Measurements from ENCODE around the gene TMEM150B. TPM values are rescaled to one million over a fixed set of nuclear protein-coding genes. Genes with fewer than 3 reads are reported as not detected.

Gene TMEM150B
- total RNA-seq, 1 donor from 2014 or later: not detected

- no peak for FAIRE-seq
- Histone ChIP-seq H3K4me1 (ENCODE audit: insufficient read depth, low read length) (peaks cover 11% of the 10 kb centered on the region), H3K79me2 (ENCODE audit: insufficient read depth, low read length) (peaks cover 8% of the 10 kb centered on the region), H3K4me3 (ENCODE audit: insufficient read depth, low read depth, low read length) (peak overlapping the region; percentile 37), H3K9ac (ENCODE audit: low read length) (peak overlapping the region; percentile 65), H3K36me3 (ENCODE audit: insufficient read depth, low read length) (no peaks in the 10 kb centered on the region), H4K20me1 (ENCODE audit: insufficient read depth, low read length) (no peaks in the 10 kb centered on the region), H3K27me3 (ENCODE audit: insufficient read depth, low read length) (no peaks in the 10 kb centered on the region), H3K4me2 (ENCODE audit: low read length) (peak overlapping the region; percentile 82), H2AFZ (ENCODE audit: low read depth, low read length) (no peak overlapping the region), H3K9me3 (ENCODE audit: insufficient read depth, low read depth, low read length) (no peaks in the 10 kb centered on the region), H3K27ac (ENCODE audit: low read depth, low read length) (no peak overlapping the region)
- Mint-ChIP-seq H3K9me3 (ENCODE audit: unreplicated experiment) (no peaks in the 10 kb centered on the region), H3K4me3 (ENCODE audit: unreplicated experiment) (peak overlapping the region; percentile 82), H3K27ac (ENCODE audit: unreplicated experiment) (peak overlapping the region; percentile 47), H3K36me3 (ENCODE audit: low read depth, unreplicated experiment) (no peaks in the 10 kb centered on the region), H3K4me1 (ENCODE audit: low read depth, unreplicated experiment) (no peaks in the 10 kb centered on the region), H3K27me3 (ENCODE audit: low read depth, unreplicated experiment) (no peaks in the 10 kb centered on the region)
- DNase-seq (ENCODE audit: low read depth): no peak
- TF ChIP-seq EZH2 (IDR thresholded peaks at IDR 0.05; ENCODE audit: insufficient read depth, low read length) (no peak), CTCF (IDR thresholded peaks at IDR 0.05; ENCODE audit: insufficient read depth, low read depth, low read length) (no peak)
Observed at GRCh38 chr19:55285229-55285890, 39.8 kb downstream of the TMEM150B start.

- Mint-ChIP-seq H3K36me3 (ENCODE audit: low read depth, unreplicated experiment) (no peaks in the 10 kb centered on the region), H3K27ac (ENCODE audit: unreplicated experiment) (peak overlapping the region; percentile 34), H3K4me3 (ENCODE audit: unreplicated experiment) (peak overlapping the region; percentile 82), H3K9me3 (ENCODE audit: unreplicated experiment) (no peaks in the 10 kb centered on the region), H3K27me3 (ENCODE audit: low read depth, unreplicated experiment) (no peaks in the 10 kb centered on the region), H3K4me1 (ENCODE audit: low read depth, unreplicated experiment) (no peaks in the 10 kb centered on the region)
- Histone ChIP-seq H3K27ac (ENCODE audit: low read depth, low read length) (no peak overlapping the region), H2AFZ (ENCODE audit: low read depth, low read length) (no peak overlapping the region), H3K4me2 (ENCODE audit: low read length) (peak overlapping the region; percentile 82), H3K9me3 (ENCODE audit: insufficient read depth, low read depth, low read length) (no peaks in the 10 kb centered on the region), H4K20me1 (ENCODE audit: insufficient read depth, low read length) (no peaks in the 10 kb centered on the region), H3K4me1 (ENCODE audit: insufficient read depth, low read length) (peaks cover 11% of the 10 kb centered on the region), H3K79me2 (ENCODE audit: insufficient read depth, low read length) (peaks cover 10% of the 10 kb centered on the region), H3K9ac (ENCODE audit: low read length) (peak overlapping the region; percentile 65), H3K4me3 (ENCODE audit: insufficient read depth, low read depth, low read length) (peak overlapping the region; percentile 37), H3K27me3 (ENCODE audit: insufficient read depth, low read length) (no peaks in the 10 kb centered on the region), H3K36me3 (ENCODE audit: insufficient read depth, low read length) (no peaks in the 10 kb centered on the region)
- no peak for TF ChIP-seq CTCF (IDR thresholded peaks at IDR 0.05; ENCODE audit: insufficient read depth, low read depth, low read length)
- no peak for TF ChIP-seq EZH2 (IDR thresholded peaks at IDR 0.05; ENCODE audit: insufficient read depth, low read length)
- FAIRE-seq (no peak), DNase-seq (ENCODE audit: low read depth) (no peak)
Observed at GRCh38 chr19:55284405-55285058, 40.6 kb downstream of the TMEM150B start.

Measured in astrocyte (in vitro differentiated cells and primary cell).